Esophagus muscularis mucosa (tissue), 4 donors: ENCODE measurements around the gene PIWIL4. TPM values are rescaled to one million over a fixed set of nuclear protein-coding genes. Genes with fewer than 3 reads are reported as not detected.
"Not testable (repeated sequence)": the region's sequence is repeated elsewhere in the genome, so short reads cannot be mapped to it uniquely, and the experiment has no call there.

Source experiments
- DNase-seq: peaks from one replicate; pipeline ENCODE4 v3.0.0-alpha.2; 2017; ENCODE audit errors: extremely low spot score
- H3K27ac ChIP-seq, 4 donors: fragments of 200-600 bp; sonication (generic); replicated peaks in 1 of 4; 1 replicate in 3 of 4; 2 replicates in 1 of 4; pipeline ENCODE4 v1.5.1; 2016 to 2019; ENCODE audit warnings: mild to moderate bottlenecking in 1 of 4
- H3K27me3 ChIP-seq, 4 donors: fragments of 200-600 bp; sonication (generic); one replicate each; pipeline versions ENCODE4 v1.5.1 to v1.6.0; 2016 to 2019
- H3K36me3 ChIP-seq, 4 donors: fragments of 200-600 bp; sonication (generic); one replicate each; pipeline ENCODE4 v1.5.1; 2016 to 2019
- H3K4me1 ChIP-seq, 4 donors: fragments of 200-600 bp; sonication (generic); one replicate each; pipeline ENCODE4 v1.5.1; 2016 to 2019
- H3K4me3 ChIP-seq, 4 donors: fragments of 200-600 bp; sonication (generic); 1 replicate in 2 of 4; 2 replicates in 2 of 4; pipeline ENCODE4 v1.5.1; 2016 to 2019; ENCODE audit warnings: mild to moderate bottlenecking in 4 of 4, moderate library complexity in 1 of 4
- H3K9me3 ChIP-seq, 4 donors: fragments of 200-600 bp; sonication (generic); 1 replicate in 3 of 4; 2 replicates in 1 of 4; pipeline ENCODE4 v1.5.1; 2016 to 2019
- CTCF ChIP-seq, 3 experiments: fragments of 200-600 bp in 2 of 3; fragments of 450-650 bp in 1 of 3; sonication (generic) in 2 of 3; IDR thresholded peaks; one replicate each; pipeline ENCODE4 v1.5.1; 2017 to 2019; ENCODE audit warnings: antibody characterized with exemption in 3 of 3, mild to moderate bottlenecking in 2 of 3, moderate library complexity in 1 of 3
- EP300 ChIP-seq: sonication (generic); formaldehyde crosslinking; IDR thresholded peaks from one replicate; pipeline ENCODE4 v1.6.1; 2017; ENCODE audit warnings: antibody characterized with exemption
- POLR2A ChIP-seq: fragments of 450-650 bp; IDR thresholded peaks from one replicate; pipeline ENCODE4 v1.6.1; 2017; ENCODE audit warnings: antibody characterized with exemption, moderate library complexity, mild to moderate bottlenecking, low read depth
- POLR2AphosphoS5 ChIP-seq, 2 donors: sonication (generic); formaldehyde crosslinking; IDR thresholded peaks; one replicate each; pipeline ENCODE4 v1.6.1; 2017; ENCODE audit warnings: antibody characterized with exemption in 2 of 2
- WGBS: methylation state at CpG from one replicate; pipeline ENCODE4 v1.1.5; 2018; 5-methylcytosine and 5-hydroxymethylcytosine counted together
- intact Hi-C: fragments of 100-400 bp; cut with DNase I; formaldehyde crosslinking; loops from one replicate; pipeline ENCODE4 v1.15.1; 2023
- total RNA-seq, 4 donors: library from RNA; depleted of rRNA; stranded (reverse); fragments of >200 nt; gene quantifications; one replicate each; pipeline versions ENCODE4 v1.1.0 to v1.2.1, GENCODE V29; 2016

PIWIL4 gene
- total RNA-seq, 4 donors from 2014 or later: 3.2 to 4.5 (median 4.1) TPM

- Histone ChIP-seq H3K9me3 (no peaks in the 10 kb centered on the region), H3K4me3 (no peak overlapping the region), H3K27ac (no peak overlapping the region), H3K36me3 (no peaks in the 10 kb centered on the region), H3K27me3 (no peaks in the 10 kb centered on the region), H3K4me1 (peaks cover 0 to 9% (median 2%) of the 10 kb centered on the region in 4 donors)
- TF ChIP-seq EP300 (no peak), POLR2AphosphoS5 (IDR thresholded peaks at IDR 0.05) (no peak), CTCF (IDR thresholded peaks at IDR 0.05) (no peak), POLR2A (no peak)
- 74% methylated on average over 8 of the region's 8 CpGs for WGBS
- DNase-seq: no peak
- intact Hi-C loops: no loop called here
Measured at GRCh38 chr11:94563848-94564467, 3.2 kb upstream of the PIWIL4 start.

GRCh38 chr11:94568200-94568599 is 1.0 kb downstream of the PIWIL4 start:
- Histone ChIP-seq H3K27ac (no peak overlapping the region), H3K9me3 (no peaks in the 10 kb centered on the region), H3K27me3 (no peaks in the 10 kb centered on the region), H3K4me1 (peaks cover 0 to 7% (median 1%) of the 10 kb centered on the region in 4 donors), H3K36me3 (no peaks in the 10 kb centered on the region), H3K4me3 (no peak overlapping the region)
- TF ChIP-seq POLR2A: no peak
- DNase-seq: no peak
- WGBS: 98% methylated on average over 5 of the region's 5 CpGs
- intact Hi-C loops: no loop called here

GRCh38 chr11:94568717-94569116 is 1.5 kb downstream of the PIWIL4 start:
- Histone ChIP-seq H3K9me3 (no peaks in the 10 kb centered on the region), H3K4me1 (peaks cover 0 to 2% (median 0%) of the 10 kb centered on the region in 4 donors), H3K27me3 (no peaks in the 10 kb centered on the region), H3K4me3 (no peak overlapping the region), H3K36me3 (no peaks in the 10 kb centered on the region), H3K27ac (no peak overlapping the region)
- no peak for DNase-seq
- intact Hi-C loops: no loop called here
- WGBS: 87% methylated on average over 4 of the region's 4 CpGs
- TF ChIP-seq EP300: no peak
- TF ChIP-seq CTCF (IDR thresholded peaks at IDR 0.05): no peak
- no peak for TF ChIP-seq POLR2AphosphoS5 (IDR thresholded peaks at IDR 0.05)
- TF ChIP-seq POLR2A: no peak

- H3K36me3 ChIP-seq, intact Hi-C loops, H3K9me3 ChIP-seq, H3K4me1 ChIP-seq, H3K4me3 ChIP-seq, H3K27me3 ChIP-seq, H3K27ac ChIP-seq, DNase-seq: not testable (repeated sequence)
- 84% methylated on average over 2 of the region's 2 CpGs for WGBS
Measured at GRCh38 chr11:94572975-94573374, 5.8 kb downstream of the PIWIL4 start.

GRCh38 chr11:94574193-94574961 is 7.2 kb downstream of the PIWIL4 start:
- Histone ChIP-seq H3K9me3 (no peaks in the 10 kb centered on the region), H3K4me3 (peak overlapping the region in 1 of 4 donors; percentile 7), H3K4me1 (no peaks in the 10 kb centered on the region), H3K36me3 (no peaks in the 10 kb centered on the region), H3K27me3 (no peaks in the 10 kb centered on the region), H3K27ac (peak overlapping the region in 1 of 4 donors; percentile 51)
- intact Hi-C loops: no loop called here
- TF ChIP-seq CTCF (IDR thresholded peaks at IDR 0.05) (no peak), POLR2A (no peak), EP300 (no peak), POLR2AphosphoS5 (IDR thresholded peaks at IDR 0.05) (no peak)
- WGBS: 79% methylated on average over 13 of the region's 13 CpGs
- no peak for DNase-seq
